ENCODE measurements around the gene SRCAP. TPM values are rescaled to one million over a fixed set of nuclear protein-coding genes. Genes with fewer than 3 reads are reported as not detected.

The SRCAP gene
- total RNA-seq, 1 experiment from 2014 or later = 58.5 TPM

DNA sequence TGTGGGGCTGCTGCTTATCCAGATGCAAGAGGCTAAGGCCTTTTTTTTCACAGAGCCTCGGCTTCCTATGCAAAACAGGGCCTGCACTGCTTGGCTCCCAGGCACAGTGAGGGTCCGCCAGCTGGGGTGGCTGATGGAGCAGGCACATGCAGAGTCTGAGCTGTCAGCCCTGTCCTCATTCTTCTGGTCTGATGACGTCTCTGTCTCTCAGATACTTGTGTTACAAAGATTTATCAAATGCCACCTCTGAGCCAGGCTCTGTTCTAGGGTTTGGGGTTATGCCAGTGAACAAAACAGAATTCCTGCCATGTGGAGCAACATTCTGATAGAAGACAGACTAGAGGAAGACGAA, 67.9 kb downstream of the SRCAP start:
- Mint-ChIP-seq H3K4me1 (peaks cover 12% of the 10 kb centered on the region), H3K27me3 (ENCODE audit: low read depth) (no peaks in the 10 kb centered on the region), H3K27ac (no peak overlapping the region), H3K36me3 (peaks cover 80% of the 10 kb centered on the region), H3K9me3 (no peaks in the 10 kb centered on the region), H3K4me3 (no peak overlapping the region)
- TF ChIP-seq, protein P1, sequence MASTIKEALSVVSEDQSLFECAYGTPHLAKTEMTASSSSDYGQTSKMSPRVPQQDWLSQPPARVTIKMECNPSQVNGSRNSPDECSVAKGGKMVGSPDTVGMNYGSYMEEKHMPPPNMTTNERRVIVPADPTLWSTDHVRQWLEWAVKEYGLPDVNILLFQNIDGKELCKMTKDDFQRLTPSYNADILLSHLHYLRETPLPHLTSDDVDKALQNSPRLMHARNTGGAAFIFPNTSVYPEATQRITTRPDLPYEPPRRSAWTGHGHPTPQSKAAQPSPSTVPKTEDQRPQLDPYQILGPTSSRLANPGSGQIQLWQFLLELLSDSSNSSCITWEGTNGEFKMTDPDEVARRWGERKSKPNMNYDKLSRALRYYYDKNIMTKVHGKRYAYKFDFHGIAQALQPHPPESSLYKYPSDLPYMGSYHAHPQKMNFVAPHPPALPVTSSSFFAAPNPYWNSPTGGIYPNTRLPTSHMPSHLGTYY (CRISPR knock-in tag; IDR thresholded peaks at IDR 0.05) = no peak
- TF ChIP-seq KAT7 (CRISPR knock-in tag; IDR thresholded peaks at IDR 0.05; ENCODE audit: borderline replicate concordance) (no peak), TP53 (CRISPR knock-in tag; IDR thresholded peaks at IDR 0.05) (no peak), FOXP1 (CRISPR knock-in tag; IDR thresholded peaks at IDR 0.05; ENCODE audit: borderline replicate concordance) (no peak), MXD4 (CRISPR knock-in tag; IDR thresholded peaks at IDR 0.05; ENCODE audit: borderline replicate concordance) (no peak), SMAD3 (CRISPR knock-in tag; IDR thresholded peaks at IDR 0.05; ENCODE audit: borderline replicate concordance) (no peak)
- TF ChIP-seq, protein P2, sequence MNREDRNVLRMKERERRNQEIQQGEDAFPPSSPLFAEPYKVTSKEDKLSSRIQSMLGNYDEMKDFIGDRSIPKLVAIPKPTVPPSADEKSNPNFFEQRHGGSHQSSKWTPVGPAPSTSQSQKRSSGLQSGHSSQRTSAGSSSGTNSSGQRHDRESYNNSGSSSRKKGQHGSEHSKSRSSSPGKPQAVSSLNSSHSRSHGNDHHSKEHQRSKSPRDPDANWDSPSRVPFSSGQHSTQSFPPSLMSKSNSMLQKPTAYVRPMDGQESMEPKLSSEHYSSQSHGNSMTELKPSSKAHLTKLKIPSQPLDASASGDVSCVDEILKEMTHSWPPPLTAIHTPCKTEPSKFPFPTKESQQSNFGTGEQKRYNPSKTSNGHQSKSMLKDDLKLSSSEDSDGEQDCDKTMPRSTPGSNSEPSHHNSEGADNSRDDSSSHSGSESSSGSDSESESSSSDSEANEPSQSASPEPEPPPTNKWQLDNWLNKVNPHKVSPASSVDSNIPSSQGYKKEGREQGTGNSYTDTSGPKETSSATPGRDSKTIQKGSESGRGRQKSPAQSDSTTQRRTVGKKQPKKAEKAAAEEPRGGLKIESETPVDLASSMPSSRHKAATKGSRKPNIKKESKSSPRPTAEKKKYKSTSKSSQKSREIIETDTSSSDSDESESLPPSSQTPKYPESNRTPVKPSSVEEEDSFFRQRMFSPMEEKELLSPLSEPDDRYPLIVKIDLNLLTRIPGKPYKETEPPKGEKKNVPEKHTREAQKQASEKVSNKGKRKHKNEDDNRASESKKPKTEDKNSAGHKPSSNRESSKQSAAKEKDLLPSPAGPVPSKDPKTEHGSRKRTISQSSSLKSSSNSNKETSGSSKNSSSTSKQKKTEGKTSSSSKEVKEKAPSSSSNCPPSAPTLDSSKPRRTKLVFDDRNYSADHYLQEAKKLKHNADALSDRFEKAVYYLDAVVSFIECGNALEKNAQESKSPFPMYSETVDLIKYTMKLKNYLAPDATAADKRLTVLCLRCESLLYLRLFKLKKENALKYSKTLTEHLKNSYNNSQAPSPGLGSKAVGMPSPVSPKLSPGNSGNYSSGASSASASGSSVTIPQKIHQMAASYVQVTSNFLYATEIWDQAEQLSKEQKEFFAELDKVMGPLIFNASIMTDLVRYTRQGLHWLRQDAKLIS (CRISPR knock-in tag; IDR thresholded peaks at IDR 0.05; ENCODE audit: borderline replicate concordance) = no peak
- TF ChIP-seq, protein P3, sequence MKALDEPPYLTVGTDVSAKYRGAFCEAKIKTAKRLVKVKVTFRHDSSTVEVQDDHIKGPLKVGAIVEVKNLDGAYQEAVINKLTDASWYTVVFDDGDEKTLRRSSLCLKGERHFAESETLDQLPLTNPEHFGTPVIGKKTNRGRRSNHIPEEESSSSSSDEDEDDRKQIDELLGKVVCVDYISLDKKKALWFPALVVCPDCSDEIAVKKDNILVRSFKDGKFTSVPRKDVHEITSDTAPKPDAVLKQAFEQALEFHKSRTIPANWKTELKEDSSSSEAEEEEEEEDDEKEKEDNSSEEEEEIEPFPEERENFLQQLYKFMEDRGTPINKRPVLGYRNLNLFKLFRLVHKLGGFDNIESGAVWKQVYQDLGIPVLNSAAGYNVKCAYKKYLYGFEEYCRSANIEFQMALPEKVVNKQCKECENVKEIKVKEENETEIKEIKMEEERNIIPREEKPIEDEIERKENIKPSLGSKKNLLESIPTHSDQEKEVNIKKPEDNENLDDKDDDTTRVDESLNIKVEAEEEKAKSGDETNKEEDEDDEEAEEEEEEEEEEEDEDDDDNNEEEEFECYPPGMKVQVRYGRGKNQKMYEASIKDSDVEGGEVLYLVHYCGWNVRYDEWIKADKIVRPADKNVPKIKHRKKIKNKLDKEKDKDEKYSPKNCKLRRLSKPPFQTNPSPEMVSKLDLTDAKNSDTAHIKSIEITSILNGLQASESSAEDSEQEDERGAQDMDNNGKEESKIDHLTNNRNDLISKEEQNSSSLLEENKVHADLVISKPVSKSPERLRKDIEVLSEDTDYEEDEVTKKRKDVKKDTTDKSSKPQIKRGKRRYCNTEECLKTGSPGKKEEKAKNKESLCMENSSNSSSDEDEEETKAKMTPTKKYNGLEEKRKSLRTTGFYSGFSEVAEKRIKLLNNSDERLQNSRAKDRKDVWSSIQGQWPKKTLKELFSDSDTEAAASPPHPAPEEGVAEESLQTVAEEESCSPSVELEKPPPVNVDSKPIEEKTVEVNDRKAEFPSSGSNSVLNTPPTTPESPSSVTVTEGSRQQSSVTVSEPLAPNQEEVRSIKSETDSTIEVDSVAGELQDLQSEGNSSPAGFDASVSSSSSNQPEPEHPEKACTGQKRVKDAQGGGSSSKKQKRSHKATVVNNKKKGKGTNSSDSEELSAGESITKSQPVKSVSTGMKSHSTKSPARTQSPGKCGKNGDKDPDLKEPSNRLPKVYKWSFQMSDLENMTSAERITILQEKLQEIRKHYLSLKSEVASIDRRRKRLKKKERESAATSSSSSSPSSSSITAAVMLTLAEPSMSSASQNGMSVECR (CRISPR knock-in tag; IDR thresholded peaks at IDR 0.05; ENCODE audit: borderline replicate concordance) = no peak
- DNase-seq (ENCODE audit: low spot score) (no peak), ATAC-seq (no peak)
- ChIA-PET CTCF (no interaction called here), POLR2A (interaction anchor here (0.7 kb wide), 1 partner anchor 113 kb away, joined by 3 read pairs; no protein-coding TSS in a partner anchor)

DNA sequence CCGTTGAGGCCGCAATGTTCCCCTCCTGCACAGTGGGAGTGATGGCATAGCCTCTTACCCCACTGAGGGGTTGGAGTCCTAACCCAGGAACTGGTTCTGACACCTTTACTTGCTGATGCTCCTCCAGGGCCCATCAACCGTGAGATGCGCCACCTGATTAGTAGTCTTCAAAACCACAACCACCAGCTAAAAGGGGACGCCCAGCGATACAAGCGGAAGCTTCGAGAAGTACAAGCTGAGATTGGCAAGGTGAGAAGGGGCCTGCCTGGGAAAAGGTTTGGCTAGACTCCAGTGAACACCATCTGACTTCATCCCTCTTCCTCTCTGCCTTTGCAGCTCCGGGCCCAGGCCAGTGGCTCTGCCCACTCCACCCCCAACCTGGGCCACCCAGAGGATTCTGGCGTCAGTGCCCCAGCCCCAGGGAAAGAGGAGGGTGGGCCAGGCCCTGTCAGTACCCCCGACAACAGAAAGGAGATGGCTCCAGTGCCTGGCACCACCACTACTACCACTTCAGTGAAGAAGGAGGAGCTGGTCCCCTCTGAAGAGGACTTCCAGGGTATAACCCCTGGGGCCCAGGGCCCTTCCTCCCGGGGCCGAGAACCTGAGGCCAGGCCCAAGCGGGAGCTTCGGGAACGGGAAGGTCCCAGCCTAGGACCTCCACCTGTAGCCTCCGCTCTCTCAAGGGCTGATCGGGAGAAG, 68.9 kb downstream of the SRCAP start:
- Mint-ChIP-seq H3K27ac (no peak overlapping the region), H3K4me3 (no peak overlapping the region), H3K36me3 (peaks cover 89% of the 10 kb centered on the region), H3K9me3 (no peaks in the 10 kb centered on the region), H3K27me3 (ENCODE audit: low read depth) (peaks cover 3% of the 10 kb centered on the region; the same call in 1 of the 2 replicates), H3K4me1 (peaks cover 8% of the 10 kb centered on the region)
- POLR2A ChIA-PET = no interaction called here
- no peak for ATAC-seq
- CTCF ChIA-PET = no interaction called here
- no peak for DNase-seq (ENCODE audit: low spot score)
- no peak for TF ChIP-seq ZNF416 (CRISPR knock-in tag; IDR thresholded peaks at IDR 0.05)
- TF ChIP-seq NFE2L1 (CRISPR knock-in tag; IDR thresholded peaks at IDR 0.05) = no peak
- no peak for TF ChIP-seq MYBL2 (CRISPR knock-in tag; IDR thresholded peaks at IDR 0.05)
- TF ChIP-seq, protein P4, sequence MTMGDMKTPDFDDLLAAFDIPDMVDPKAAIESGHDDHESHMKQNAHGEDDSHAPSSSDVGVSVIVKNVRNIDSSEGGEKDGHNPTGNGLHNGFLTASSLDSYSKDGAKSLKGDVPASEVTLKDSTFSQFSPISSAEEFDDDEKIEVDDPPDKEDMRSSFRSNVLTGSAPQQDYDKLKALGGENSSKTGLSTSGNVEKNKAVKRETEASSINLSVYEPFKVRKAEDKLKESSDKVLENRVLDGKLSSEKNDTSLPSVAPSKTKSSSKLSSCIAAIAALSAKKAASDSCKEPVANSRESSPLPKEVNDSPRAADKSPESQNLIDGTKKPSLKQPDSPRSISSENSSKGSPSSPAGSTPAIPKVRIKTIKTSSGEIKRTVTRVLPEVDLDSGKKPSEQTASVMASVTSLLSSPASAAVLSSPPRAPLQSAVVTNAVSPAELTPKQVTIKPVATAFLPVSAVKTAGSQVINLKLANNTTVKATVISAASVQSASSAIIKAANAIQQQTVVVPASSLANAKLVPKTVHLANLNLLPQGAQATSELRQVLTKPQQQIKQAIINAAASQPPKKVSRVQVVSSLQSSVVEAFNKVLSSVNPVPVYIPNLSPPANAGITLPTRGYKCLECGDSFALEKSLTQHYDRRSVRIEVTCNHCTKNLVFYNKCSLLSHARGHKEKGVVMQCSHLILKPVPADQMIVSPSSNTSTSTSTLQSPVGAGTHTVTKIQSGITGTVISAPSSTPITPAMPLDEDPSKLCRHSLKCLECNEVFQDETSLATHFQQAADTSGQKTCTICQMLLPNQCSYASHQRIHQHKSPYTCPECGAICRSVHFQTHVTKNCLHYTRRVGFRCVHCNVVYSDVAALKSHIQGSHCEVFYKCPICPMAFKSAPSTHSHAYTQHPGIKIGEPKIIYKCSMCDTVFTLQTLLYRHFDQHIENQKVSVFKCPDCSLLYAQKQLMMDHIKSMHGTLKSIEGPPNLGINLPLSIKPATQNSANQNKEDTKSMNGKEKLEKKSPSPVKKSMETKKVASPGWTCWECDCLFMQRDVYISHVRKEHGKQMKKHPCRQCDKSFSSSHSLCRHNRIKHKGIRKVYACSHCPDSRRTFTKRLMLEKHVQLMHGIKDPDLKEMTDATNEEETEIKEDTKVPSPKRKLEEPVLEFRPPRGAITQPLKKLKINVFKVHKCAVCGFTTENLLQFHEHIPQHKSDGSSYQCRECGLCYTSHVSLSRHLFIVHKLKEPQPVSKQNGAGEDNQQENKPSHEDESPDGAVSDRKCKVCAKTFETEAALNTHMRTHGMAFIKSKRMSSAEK (CRISPR knock-in tag; IDR thresholded peaks at IDR 0.05; ENCODE audit: borderline replicate concordance) = no peak
- no peak for TF ChIP-seq TCF7 (CRISPR knock-in tag; IDR thresholded peaks at IDR 0.05; ENCODE audit: low read depth)
- TF ChIP-seq NFYB (CRISPR knock-in tag; conservative IDR thresholded peaks at IDR 0.05; ENCODE audit: low read depth) = no peak
- TF ChIP-seq, protein P1 (CRISPR knock-in tag; IDR thresholded peaks at IDR 0.05) = no peak
- TF ChIP-seq MXD4 (CRISPR knock-in tag; IDR thresholded peaks at IDR 0.05; ENCODE audit: borderline replicate concordance) = no peak
- TF ChIP-seq ZBTB21 (CRISPR knock-in tag; IDR thresholded peaks at IDR 0.05; ENCODE audit: borderline replicate concordance) = no peak
- TF ChIP-seq, protein P5, sequence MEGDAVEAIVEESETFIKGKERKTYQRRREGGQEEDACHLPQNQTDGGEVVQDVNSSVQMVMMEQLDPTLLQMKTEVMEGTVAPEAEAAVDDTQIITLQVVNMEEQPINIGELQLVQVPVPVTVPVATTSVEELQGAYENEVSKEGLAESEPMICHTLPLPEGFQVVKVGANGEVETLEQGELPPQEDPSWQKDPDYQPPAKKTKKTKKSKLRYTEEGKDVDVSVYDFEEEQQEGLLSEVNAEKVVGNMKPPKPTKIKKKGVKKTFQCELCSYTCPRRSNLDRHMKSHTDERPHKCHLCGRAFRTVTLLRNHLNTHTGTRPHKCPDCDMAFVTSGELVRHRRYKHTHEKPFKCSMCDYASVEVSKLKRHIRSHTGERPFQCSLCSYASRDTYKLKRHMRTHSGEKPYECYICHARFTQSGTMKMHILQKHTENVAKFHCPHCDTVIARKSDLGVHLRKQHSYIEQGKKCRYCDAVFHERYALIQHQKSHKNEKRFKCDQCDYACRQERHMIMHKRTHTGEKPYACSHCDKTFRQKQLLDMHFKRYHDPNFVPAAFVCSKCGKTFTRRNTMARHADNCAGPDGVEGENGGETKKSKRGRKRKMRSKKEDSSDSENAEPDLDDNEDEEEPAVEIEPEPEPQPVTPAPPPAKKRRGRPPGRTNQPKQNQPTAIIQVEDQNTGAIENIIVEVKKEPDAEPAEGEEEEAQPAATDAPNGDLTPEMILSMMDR (IDR thresholded peaks at IDR 0.05) = no peak

Data from WTC11 (cell line).